Measurements from ENCODE around the gene PHF2.

PHF2 gene

DNA sequence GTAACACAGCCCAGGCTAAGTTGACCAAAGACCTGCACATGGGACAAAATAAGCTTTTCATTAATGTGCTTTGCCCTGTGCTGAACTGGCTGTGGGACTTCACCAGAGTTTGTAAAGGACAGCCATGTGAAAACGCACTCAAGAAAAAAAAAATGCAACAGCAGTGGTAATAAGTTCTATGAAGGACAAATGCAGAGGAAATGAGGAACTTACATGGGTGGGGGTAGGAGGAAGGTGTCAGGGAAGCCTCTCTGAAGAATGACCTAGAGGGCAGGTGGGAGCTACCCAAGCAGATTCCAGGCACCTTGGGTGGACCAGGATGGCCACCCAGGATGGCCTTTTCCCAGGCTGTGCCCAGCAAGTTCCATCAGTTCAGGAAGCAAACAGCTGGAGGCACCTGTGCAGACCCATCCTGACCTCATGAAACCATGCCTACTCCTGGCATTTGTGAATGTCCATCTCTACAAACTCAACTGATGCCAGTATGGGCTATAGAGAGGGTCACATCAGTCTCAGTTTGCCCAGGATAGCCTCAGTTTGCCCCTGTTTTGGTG lies 6.7 kb upstream of the PHF2 start:
- no peak for FAIRE-seq

DNA sequence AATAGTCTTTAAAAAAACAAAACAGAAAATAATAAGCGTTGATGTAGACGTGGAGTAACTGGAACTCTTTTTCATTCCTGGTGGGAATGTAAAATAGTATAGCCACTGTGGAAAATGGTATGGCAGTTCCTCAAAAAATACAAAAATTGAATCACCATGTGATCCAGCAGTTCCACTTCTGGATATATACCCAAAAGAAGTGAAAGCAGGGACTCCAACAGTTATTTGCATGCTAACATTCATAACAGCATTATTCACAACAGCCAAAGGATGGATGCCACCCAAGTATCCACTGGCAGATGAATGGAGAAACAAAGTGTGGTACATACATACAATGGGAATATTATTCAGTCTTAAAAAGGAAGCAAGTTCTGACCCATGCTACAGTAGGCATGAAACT lies 4.2 kb upstream of the PHF2 start:
- FAIRE-seq: no peak

DNA sequence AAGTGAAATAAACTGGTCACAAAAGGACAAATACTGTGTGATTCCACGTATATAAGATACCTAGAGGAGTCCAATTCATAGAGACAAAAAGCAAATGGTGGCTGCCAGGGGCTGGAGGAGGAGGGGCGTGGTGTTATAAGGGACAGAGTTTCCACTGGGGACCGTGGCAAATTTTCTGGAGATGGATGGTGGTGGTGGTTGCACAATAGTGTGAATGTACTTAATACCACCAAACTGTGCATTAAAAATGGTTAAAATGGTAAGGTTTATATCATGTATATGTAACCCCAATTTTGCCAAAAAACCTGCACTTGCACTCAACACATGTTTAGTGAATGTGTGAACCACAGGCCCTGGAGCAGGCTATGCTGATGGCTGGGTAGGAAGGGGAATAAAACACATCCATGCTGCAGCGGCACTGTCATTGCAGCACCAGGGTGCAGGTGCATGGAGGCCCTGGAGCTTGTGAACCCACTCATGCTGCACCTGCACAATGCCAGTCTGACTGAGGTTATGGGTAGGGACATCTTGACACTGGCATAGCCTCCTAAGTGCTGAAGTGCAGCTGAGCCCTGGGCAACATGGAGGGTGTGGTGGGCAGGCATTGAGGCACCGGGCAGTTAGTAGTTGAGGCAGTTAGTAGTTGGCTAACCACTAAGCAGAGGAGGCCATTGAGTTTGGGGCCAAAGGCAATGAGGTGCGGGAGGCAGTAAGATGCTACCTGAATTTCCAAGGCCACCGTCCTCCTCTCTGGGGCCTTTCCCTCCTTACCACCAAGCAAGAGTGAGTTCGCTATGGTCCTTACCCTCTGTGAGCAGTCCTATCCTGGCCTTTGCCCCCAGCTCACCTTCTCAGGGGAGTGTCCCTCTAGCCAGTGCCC lies 3.5 kb upstream of the PHF2 start:
- no peak for FAIRE-seq

DNA sequence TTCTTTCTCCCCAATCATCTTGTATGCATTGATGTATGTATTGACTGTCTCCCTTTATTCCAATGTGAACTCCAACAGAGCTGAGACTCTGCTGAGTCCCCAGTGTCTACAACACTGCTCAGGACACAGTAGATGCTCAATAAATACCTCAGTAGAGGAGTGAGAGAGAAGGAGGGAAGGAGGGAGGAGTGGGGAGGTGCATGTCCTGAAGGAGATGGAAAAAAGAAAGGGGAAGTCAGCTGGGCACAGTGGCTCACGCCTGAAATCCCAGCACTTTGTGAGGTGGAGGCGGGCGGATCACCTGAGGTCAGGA lies 2.9 kb upstream of the PHF2 start:
- no peak for FAIRE-seq

DNA sequence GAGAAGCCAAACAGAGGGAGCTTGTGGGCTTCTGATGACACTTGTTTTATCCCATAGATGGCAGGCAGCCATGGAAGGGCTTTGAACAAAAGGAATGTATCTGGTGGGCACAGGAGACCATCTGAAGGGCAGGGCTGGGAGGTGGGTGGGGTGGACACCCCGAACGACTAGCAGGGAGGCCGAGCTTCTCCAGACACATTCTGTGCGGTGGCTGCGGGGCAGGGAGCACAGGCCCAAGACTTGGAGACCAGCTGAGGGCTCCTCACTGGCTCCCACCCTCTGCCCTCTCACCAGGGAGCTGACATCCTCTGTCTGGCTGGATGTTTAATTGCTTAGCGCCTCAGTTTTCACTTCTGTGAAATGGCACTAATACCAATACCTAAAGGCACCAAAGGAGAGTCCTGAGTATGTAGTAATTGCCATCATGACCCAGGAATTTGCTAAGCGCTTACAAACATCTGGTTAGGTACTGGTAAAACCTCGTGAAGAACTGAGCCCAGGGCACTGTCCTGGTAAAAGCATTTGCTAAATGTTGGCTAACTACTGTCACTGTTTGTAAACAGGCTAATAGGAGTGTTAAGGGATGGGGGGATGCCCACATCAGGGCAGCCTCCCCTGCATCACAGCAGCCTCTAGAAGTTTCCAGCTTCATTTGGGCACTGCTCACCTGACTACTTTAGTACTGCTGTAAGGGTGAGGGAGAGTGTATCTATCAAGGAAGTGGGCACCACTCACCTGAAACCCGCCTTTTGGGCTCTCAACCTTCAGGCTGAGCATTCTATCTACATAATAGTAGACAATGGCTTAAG lies 2.1 kb upstream of the PHF2 start:
- no peak for FAIRE-seq

DNA sequence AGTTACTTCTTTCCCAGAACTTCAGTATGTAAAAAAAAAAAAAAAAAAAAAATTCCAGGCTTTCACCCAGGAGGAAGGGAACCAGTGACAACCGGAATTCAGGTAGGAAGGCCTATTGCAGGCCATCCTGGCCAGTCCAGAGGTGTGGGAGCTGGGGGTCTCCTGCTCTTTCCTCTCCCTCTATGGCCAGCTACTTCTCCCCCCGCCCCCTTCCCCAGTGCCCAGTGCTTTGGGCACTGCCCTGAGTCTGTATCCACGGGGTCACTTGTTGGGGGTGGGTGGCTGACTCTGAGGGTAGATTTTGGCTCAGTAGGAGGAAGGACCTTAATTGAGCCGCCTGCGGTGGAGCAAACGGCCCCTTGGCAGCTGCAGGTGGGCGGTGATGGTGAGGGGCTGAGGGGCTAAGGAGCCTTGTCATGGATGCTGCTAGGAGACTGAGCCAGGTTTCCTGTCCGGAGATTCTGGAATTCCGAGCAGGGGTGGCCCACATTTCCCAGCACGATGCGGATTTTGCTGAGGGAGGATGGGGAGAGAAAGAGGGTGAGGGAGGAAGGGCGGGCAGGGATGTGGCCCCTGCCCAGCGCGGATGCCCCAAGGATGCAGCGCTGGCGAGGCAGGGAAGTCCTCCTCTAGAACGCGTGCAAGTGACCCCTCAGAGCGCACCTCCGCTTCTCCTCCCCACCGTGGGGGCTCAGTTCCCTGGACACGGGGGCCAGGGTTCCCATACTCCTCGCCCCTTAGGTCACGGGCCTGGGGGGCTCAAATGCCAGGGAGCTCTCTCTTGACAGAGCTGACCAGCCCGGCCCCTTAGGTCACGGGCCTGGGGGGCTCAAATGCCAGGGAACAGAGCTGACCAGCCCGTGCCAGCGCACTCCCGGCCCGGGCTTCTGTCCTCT lies 1.2 kb upstream of the PHF2 start:
- FAIRE-seq: no peak

DNA sequence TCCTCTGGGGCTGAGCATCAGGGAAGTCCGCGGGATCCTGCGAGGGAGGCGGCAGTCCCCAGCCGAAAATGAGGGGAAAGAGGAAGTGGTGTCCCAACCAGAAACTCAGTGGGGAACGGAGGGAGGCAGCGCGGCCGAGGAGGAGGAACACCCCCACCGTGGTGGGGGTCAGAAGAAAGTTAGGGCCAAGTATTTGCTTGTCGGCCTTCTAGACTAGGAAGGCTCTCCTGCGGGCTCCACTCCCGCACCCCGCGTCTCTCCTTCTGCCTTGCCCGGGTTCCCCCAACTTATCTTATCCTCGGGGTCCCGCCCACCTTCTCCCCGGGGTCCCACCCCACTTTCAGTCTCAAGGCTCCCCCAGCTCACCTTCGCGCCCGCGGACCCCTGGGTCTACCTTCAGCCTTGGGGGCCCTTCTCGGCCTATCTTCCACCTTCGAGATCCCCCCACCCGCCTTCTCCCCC lies 557 bp upstream of the PHF2 start:
- FAIRE-seq: no peak

DNA sequence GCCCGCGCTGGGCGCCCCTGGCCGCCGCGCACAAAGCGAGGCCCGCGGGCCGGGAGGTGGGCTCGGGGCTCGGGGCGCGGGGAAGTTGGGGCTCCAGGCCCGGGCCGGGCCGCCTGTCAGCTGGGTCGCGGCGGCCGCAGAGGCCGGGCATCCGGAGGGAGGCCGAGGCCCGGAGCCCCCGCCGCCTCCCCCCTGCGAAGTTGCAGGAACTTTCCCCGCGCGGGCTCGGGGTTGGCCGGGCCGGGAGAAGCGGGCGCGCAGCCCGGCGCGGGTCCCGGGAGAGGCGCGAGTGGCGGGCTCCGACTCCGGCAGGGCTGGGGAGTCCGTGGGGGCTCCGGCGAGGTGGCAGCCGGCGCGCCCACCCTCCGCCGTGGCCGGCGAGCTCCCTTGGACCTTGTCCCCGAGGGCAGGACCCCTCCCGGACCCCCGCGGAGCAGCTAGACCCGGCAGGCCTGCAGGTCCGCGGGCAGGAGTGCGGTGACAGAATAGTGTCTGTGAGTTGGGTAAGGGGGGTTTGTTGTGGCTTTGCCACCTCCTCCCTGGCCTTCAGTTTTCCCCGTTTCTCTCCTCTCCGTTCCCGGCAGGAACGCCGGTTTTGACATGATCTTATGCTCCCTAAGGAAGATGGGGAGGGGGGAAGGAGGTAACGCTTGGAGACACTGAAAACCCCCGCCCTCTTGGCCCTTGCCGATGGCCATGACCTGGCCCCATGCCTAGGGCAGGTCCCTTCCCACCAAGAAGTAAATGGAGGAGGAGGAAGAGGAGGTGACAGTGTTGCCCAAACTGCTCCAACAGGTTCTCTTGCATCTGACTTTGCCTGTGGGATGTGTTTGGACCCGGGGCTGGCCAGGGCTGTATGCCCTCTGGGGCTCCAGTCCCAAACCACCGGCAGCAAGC lies 942 bp downstream of the PHF2 start:
- no peak for FAIRE-seq

DNA sequence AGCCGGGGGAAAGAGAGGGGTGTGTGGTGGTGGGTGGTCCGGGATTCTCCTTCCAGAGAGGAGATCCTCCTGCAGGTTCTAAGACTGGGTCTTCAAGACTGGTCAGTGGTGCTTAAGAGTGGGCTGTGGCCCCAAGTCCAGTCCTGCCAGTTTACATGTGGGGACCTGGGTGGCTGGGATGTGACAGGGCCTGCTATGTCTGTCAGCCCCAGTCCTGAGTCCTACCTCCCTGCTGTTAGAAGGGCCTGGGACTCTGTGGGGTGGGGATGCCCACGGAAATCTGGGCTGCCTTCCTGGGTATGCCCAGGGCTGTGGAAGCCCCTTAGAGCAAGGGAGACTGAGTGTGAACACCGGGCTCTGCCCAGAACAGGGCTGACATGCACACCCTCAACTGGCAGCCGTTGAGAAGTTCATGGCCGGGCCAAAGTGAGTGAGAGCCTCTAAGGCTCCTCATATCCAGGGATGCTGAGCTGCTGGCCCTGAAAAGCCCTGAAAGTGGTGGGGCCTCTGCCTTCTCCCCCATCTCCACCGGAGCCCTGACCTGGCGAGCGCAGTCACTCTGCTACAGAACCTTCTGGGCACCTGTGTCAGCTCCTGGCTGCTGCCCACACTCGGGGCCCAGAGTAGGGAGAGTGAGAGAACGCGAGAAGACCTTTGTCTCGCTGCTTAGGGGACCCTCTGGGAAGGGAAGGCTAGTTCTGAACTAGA lies 1.7 kb downstream of the PHF2 start:
- no peak for FAIRE-seq

DNA sequence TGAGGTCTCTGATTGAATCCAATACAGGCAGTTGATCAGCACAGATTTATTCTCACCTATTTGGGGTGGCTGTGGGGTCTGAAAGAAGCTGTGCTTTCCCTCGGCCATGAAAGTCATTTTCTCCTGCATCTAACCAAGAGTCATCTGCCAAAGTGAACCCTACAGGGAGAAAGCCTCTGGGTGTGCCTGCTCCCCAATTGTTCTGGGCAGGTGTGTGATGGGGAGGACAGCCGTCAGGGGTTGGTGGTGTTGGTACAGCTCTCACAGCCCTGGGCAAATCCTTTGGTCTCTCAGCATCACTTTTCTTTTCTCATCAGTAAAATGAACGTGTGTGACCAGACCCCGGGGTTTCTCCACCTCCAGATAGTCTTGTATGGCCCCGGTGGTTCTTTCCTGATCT lies 2.5 kb downstream of the PHF2 start:
- no peak for FAIRE-seq

DNA sequence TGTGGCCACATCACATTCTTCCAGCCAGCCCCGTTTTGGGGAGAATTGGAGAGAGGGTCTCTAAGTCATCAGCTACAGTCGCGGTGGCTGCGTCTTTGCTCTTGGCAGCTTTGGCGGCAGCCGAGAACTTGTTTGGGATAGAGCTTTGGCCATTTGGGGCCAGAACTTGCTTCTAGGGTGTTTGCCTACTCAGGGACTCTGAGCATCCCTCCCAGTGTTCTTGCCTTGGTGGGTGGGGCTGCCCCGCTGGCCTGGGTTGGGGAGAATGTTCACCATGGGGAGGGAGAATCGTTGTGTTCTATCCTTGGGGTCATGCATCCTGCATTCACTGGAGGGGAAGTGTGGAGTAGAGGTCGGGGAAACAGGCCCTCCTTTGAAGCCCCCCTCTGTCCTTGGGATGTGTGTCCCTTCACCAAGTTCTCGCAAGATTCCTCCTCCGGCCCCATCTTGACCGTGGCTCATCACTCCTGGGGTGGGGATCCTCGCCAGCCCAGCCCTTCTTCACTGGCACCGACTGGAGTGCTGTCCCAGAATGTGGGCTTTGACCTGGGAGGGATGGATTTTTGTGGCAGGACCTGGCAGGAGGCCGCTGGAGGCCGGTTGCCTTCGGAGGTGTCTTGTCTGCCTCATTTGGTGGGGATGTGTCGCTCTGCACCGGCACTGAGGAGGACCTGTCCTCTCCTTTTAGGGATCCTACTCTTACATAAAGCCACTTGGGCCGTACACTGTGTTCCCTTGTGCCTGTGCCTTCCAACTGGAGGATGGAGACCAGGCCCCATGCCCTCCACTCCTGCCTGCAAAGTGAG lies 3.5 kb downstream of the PHF2 start:
- no peak for FAIRE-seq

DNA sequence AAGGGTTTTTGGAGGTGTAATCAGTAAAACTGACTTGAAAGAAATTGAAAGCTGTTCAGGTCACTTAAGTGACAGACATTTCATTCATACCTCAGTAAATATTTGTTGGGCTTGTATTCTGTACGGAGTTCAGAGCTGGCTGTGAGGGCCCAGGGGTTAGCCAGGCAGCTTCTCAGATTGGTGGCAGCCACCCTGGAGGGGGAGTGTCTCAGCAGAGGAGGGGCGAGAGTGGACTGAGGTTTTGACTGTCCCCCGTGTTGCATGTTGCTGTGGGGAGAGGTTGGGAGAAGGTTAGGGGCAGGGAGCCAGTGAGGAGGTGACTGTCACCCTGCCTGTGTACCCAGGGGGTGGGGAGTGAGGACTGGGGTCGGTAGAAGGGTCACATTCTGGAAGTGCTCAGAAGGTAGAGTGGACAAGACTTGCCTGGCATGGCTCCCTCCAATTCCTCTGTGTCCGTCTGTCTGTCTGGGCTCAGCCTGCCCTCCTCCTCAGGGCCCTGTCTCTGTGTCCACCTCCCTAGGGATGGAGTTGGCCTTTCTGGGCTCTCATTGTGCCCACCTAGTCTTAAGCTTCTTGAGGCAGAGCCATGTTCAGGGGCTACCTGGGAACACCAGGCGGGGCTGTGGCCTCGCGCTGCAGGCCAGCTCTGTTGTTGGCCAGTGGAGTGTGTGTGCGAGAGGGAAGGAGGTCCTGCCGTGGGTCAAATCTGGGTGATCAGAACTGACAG lies 4.4 kb downstream of the PHF2 start:
- no peak for FAIRE-seq

DNA sequence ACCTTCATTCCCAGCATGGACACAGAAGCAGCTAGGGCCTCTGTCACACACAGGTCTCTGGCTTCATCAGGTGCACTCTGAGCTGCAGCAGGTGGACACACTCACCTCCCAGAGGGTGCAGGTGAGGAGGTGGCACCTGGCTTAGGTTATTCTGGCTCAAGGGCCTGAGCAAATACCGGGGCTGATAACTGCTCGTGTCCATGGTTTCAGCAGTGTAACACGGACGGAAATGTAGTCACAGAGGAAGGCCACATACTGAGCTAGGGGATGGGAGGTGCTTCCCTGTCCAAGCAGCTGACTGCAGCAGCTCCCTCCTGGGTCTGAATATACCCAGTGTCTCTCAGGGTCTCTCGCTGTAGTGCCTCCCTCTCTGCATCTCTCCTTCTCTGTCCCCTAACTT lies 5.7 kb downstream of the PHF2 start:
- FAIRE-seq: no peak

DNA sequence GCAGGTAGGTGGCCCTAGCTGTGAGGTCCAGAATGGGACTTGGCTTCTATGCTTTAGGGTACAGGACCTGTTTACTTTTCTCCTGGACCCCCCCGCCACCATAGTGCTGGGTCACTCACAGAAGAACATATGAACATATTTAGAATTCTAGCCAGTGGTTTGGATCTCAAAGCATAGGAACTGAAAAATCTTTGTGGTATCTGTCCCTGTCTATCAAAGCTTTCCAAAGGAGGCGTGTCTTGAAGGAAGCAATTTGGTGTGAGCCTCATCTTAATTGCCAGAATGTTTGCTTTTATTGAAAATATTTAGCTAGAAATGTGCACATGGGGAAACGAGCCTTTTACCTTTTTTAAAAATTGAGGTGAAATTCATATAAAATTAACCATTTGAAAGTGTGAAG lies 6.2 kb downstream of the PHF2 start:
- no peak for FAIRE-seq

DNA sequence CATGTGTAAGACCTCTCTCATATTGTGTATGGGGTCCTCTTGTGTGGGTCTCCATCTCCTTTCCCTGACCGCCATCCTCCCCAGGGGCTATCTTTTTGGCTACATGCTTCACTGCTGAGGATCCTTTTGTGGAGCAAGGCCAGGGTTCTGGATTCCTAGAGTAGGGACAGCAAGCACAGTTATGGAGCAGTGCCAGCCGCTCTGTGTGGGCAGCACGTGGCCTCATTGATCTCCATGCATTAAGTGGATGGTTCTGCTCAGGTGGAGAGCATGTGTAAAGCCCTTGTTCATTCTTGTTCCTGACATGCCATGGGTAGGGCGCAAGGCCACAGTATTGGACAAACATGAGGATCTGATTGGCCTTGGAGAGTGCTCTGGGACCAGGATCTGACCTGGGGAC lies 8.9 kb downstream of the PHF2 start:
- FAIRE-seq: no peak

DNA sequence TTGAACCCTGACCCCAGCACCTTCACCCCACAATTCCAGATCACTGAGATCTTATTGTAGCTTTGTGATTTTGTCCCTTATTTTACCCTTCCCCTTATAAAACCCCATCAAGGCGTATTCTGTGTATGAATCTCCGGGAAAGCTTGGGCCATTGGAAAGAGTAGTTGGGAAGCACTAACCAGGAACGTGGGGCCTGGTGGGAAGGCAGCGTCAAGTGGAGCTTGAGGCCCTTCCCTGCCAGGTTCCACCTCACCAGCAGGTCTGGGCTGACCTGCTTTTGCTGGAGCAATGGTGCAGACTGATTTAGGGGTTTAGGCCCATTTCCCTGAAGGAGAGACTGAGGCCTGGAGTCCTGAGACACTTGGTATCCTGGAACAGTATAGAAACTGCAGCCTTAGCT lies 9.3 kb downstream of the PHF2 start:
- no peak for FAIRE-seq

DNA sequence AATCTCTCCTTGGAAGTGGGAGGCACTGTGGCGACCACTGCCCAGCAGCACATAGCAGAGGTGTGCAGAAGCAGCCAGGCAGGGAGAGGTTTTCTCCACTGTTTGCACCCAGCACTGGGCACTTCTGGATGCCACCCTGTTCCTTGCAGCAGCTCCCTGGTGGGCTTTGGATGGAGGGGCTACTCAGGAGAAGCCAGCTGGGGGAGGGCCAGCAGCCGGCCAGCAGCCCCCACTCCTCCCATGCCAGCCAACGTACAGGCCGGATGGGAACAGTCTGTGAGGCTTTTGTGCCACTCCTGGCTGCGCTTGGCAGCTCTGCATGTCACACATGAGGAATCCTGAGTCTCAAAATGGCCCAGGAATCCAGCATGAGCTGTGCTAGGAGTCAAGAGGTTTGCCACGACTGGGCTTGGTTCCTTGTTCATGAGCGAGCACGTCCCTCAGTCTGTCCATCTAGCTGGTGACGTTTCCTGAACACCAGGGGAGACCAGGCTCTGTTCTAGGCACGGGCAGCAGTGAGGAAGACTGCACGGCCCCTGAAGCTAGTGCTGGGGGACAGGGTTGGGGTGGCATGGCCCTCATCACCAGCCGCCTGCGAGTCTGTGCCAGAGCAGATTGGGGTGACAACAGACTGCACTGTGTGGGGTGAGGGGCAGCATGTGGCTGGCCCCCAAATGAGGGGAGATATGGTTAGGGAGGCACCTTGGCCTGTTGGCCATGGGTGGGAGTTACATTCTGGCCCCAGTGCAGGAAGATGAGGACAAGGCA lies 10.1 kb downstream of the PHF2 start:
- no peak for FAIRE-seq

DNA sequence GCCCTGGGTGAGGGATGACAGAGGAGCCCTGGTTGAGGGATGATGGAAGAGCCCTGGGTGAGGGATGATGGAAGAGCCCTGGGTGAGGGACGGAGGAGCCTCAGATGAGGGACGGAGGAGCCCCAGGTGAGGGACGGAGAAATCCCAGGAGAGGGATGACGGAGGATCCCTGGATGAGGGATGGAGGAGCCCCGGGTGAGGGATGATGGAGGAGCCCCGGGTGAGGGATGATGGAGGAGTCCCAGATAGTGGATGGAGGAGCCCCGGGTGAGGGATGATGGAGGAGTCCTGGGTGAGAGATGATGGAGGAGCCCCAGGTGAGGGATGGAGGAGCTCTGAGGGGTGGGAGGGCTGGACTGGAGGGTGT lies 10.9 kb downstream of the PHF2 start:
- no peak for FAIRE-seq
